ENCODE data around the gene RAB26. TPM values are rescaled to one million over a fixed set of nuclear protein-coding genes. Genes with fewer than 3 reads are reported as not detected.

RAB26 gene
- polyA plus RNA-seq, 1 donor from 2014 or later: 4.9 TPM

- H3K4me2 ChIP-seq (ENCODE audit: low read length): no peak overlapping the region
- no peaks in the 10 kb centered on the region for H3K27me3 ChIP-seq (ENCODE audit: insufficient read depth, low read depth, low read length)
- no peaks in the 10 kb centered on the region for H3F3A ChIP-seq (ENCODE audit: insufficient read depth, low read length, poor library complexity, severe bottlenecking)
- TF ChIP-seq RAD21 (conservative IDR thresholded peaks at IDR 0.05) (no peak), EP300 (conservative IDR thresholded peaks at IDR 0.05; ENCODE audit: poor library complexity, severe bottlenecking) (no peak), POLR2AphosphoS5 (IDR thresholded peaks at IDR 0.05) (no peak), MXI1 (conservative IDR thresholded peaks at IDR 0.05; ENCODE audit: poor library complexity, severe bottlenecking) (no peak), REST (IDR thresholded peaks at IDR 0.05; ENCODE audit: borderline replicate concordance) (no peak), EZH2 (IDR thresholded peaks at IDR 0.05; ENCODE audit: borderline replicate concordance, insufficient read depth, low read length, poor library complexity, severe bottlenecking) (no peak), SMC3 (conservative IDR thresholded peaks at IDR 0.05; ENCODE audit: poor library complexity) (no peak), TAF1 (IDR thresholded peaks at IDR 0.05; ENCODE audit: low read depth) (no peak), CTCF (IDR thresholded peaks at IDR 0.05; ENCODE audit: poor library complexity, severe bottlenecking) (no peak)
- no peaks in the 10 kb centered on the region for H4K20me1 ChIP-seq (ENCODE audit: insufficient read depth)
- H3K9ac ChIP-seq (ENCODE audit: low read length): no peak overlapping the region
- H3K9me2 ChIP-seq (ENCODE audit: insufficient read depth, low read length): no peaks in the 10 kb centered on the region
- H3K27ac ChIP-seq (ENCODE audit: low read length): no peak overlapping the region
- H3K79me2 ChIP-seq (replicated peaks; ENCODE audit: insufficient read depth, low read length): no peaks in the 10 kb centered on the region
- no peak overlapping the region for H2AFZ ChIP-seq (ENCODE audit: low read depth, low read length)
- no peaks in the 10 kb centered on the region for H3K36me3 ChIP-seq (ENCODE audit: insufficient read depth, low read length)
- no peak overlapping the region for H3K4me3 ChIP-seq (ENCODE audit: low read length)
- no peaks in the 10 kb centered on the region for H3K9me3 ChIP-seq (ENCODE audit: low read length)
These were observed 33.5 kb downstream of the RAB26 start for GRCh38 chr16:2181952-2182351.

- Histone ChIP-seq H3F3A (ENCODE audit: insufficient read depth, low read length, poor library complexity, severe bottlenecking) (no peaks in the 10 kb centered on the region), H3K27ac (ENCODE audit: low read length) (no peak overlapping the region), H3K9me2 (ENCODE audit: insufficient read depth, low read length) (no peaks in the 10 kb centered on the region), H3K9me3 (ENCODE audit: low read length) (no peaks in the 10 kb centered on the region), H3K79me2 (replicated peaks; ENCODE audit: insufficient read depth, low read length) (no peaks in the 10 kb centered on the region), H2AFZ (ENCODE audit: low read depth, low read length) (no peak overlapping the region), H3K36me3 (ENCODE audit: insufficient read depth, low read length) (no peaks in the 10 kb centered on the region), H3K4me3 (ENCODE audit: low read length) (no peak overlapping the region), H4K20me1 (ENCODE audit: insufficient read depth) (no peaks in the 10 kb centered on the region), H3K9ac (ENCODE audit: low read length) (no peak overlapping the region), H3K27me3 (ENCODE audit: insufficient read depth, low read depth, low read length) (no peaks in the 10 kb centered on the region), H3K4me2 (ENCODE audit: low read length) (no peak overlapping the region)
- no peak for TF ChIP-seq REST (IDR thresholded peaks at IDR 0.05; ENCODE audit: borderline replicate concordance)
These were observed 35.2 kb downstream of the RAB26 start for GRCh38 chr16:2183671-2184070.
